ENCODE measurements around the gene KRTAP10-4. TPM values are rescaled to one million over a fixed set of nuclear protein-coding genes. Genes with fewer than 3 reads are reported as not detected.

The KRTAP10-4 gene
- total and polyA plus RNA-seq, 4 donors = not detected

- TF ChIP-seq ZBTB33 (IDR thresholded peaks at IDR 0.05) (no peak), SP1 (IDR thresholded peaks at IDR 0.05) (no peak), FOXA1 (IDR thresholded peaks at IDR 0.05) (no peak), GABPA (IDR thresholded peaks at IDR 0.05 in 1 of 2, conservative IDR thresholded peaks at IDR 0.05 in 1 of 2) (no peak)
- H3K9ac ChIP-seq (ENCODE audit: low read depth in 1 of 2, low read length in 2 of 2) = no peak overlapping the region
- no peaks in the 10 kb centered on the region for H3K36me3 ChIP-seq (ENCODE audit: control insufficient read depth in 4 of 4, insufficient read depth in 3 of 4, low read depth in 1 of 4, low read length in 3 of 4)
- H3K27ac ChIP-seq (ENCODE audit: low read depth in 1 of 2, low read length in 2 of 2) = no peak overlapping the region
- H3K4me3 ChIP-seq (ENCODE audit: low read depth in 1 of 3, low read length in 3 of 3) = no peak overlapping the region
- H3K27me3 ChIP-seq (ENCODE audit: control insufficient read depth in 4 of 4, insufficient read depth in 4 of 4, low read length in 3 of 4) = no peaks in the 10 kb centered on the region
- no peaks in the 10 kb centered on the region for H3K9me3 ChIP-seq (ENCODE audit: control insufficient read depth in 4 of 4, low read length in 3 of 4)
- no peaks in the 10 kb centered on the region for H3K4me1 ChIP-seq (ENCODE audit: control insufficient read depth in 4 of 4, insufficient read depth in 4 of 4, low read length in 3 of 4)
- WGBS = 80% methylated on average over 11 of the region's 11 CpGs
- peak; percentile 19 for DNase-seq (ENCODE audit: low spot score)
Measured at GRCh38 chr21:44540741-44541288, 32.7 kb upstream of the KRTAP10-4 start.

- Histone ChIP-seq H3K9ac (ENCODE audit: low read depth in 1 of 2, low read length in 2 of 2) (no peak overlapping the region), H3K4me3 (ENCODE audit: low read depth in 1 of 3, low read length in 3 of 3) (no peak overlapping the region), H3K27me3 (ENCODE audit: control insufficient read depth in 4 of 4, insufficient read depth in 4 of 4, low read length in 3 of 4) (no peaks in the 10 kb centered on the region), H3K9me3 (ENCODE audit: control insufficient read depth in 4 of 4, low read length in 3 of 4) (no peaks in the 10 kb centered on the region), H3K36me3 (ENCODE audit: control insufficient read depth in 4 of 4, insufficient read depth in 3 of 4, low read depth in 1 of 4, low read length in 3 of 4) (no peaks in the 10 kb centered on the region), H3K4me1 (ENCODE audit: control insufficient read depth in 4 of 4, insufficient read depth in 4 of 4, low read length in 3 of 4) (no peaks in the 10 kb centered on the region), H3K27ac (ENCODE audit: low read depth in 1 of 2, low read length in 2 of 2) (no peak overlapping the region)
- WGBS = 75% methylated on average over 1 of the region's 1 CpG
- no peak for DNase-seq (ENCODE audit: low spot score)
- TF ChIP-seq TAF1 (conservative IDR thresholded peaks at IDR 0.05) = no peak
- no peak for TF ChIP-seq FOXA2 (IDR thresholded peaks at IDR 0.05)
- TF ChIP-seq HNF4A (conservative IDR thresholded peaks at IDR 0.05) = no peak
- no peak for TF ChIP-seq HNF4G (IDR thresholded peaks at IDR 0.05)
- no peak for TF ChIP-seq SP1 (IDR thresholded peaks at IDR 0.05)
- TF ChIP-seq REST (IDR thresholded peaks at IDR 0.05) = no peak
- TF ChIP-seq ZBTB33 (IDR thresholded peaks at IDR 0.05) = no peak
- no peak for TF ChIP-seq YY1 (IDR thresholded peaks at IDR 0.05)
- no peak for TF ChIP-seq GABPA (IDR thresholded peaks at IDR 0.05 in 1 of 2, conservative IDR thresholded peaks at IDR 0.05 in 1 of 2)
- TF ChIP-seq EGR1 (IDR thresholded peaks at IDR 0.05; ENCODE audit: low read depth in 2 of 2) = no peak
- TF ChIP-seq ATF3 (IDR thresholded peaks at IDR 0.05) = no peak
- no peak for TF ChIP-seq RXRA (IDR thresholded peaks at IDR 0.05)
- no peak for TF ChIP-seq NR2F2 (IDR thresholded peaks at IDR 0.05)
- TF ChIP-seq CTCF (IDR thresholded peaks at IDR 0.05; ENCODE audit: low read depth, low read length, missing input control) = no peak
Measured at GRCh38 chr21:44542716-44543115, 30.8 kb upstream of the KRTAP10-4 start.
